HG03097 (cell line): ENCODE results near the gene TP53AIP1.

Experiments
- ATAC-seq: cut with Tn5 transposase; IDR thresholded peaks from one replicate; pipeline ENCODE4 v1.9.1; 2021; ENCODE audit not compliant: unreplicated experiment, low FRiP score

The TP53AIP1 gene

GRCh38 chr11:128946648-128947047 lies 4.0 kb upstream of the TP53AIP1 start:
- ATAC-seq, result no peak

GRCh38 chr11:128943428-128943976 lies 831 bp upstream of the TP53AIP1 start:
- ATAC-seq, result no peak

GRCh38 chr11:128942272-128942612 lies 429 bp downstream of the TP53AIP1 start:
- no peak for ATAC-seq

- ATAC-seq, result no peak
Measured at GRCh38 chr11:128941573-128942271, 949 bp downstream of the TP53AIP1 start.

- ATAC-seq, result no peak
Measured at GRCh38 chr11:128941110-128941509, 1.6 kb downstream of the TP53AIP1 start.

- ATAC-seq, result no peak
Measured at GRCh38 chr11:128940603-128941002, 2.1 kb downstream of the TP53AIP1 start.

- ATAC-seq, result no peak
Measured at GRCh38 chr11:128940156-128940555, 2.5 kb downstream of the TP53AIP1 start.

- ATAC-seq, result no peak
Measured at GRCh38 chr11:128939591-128939990, 3.1 kb downstream of the TP53AIP1 start.

GRCh38 chr11:128938156-128938885 lies 4.3 kb downstream of the TP53AIP1 start:
- ATAC-seq, result no peak

- no peak for ATAC-seq
Measured at GRCh38 chr11:128937480-128937879, 5.2 kb downstream of the TP53AIP1 start.

GRCh38 chr11:128936606-128937251 lies 5.9 kb downstream of the TP53AIP1 start:
- ATAC-seq, result no peak

- no peak for ATAC-seq
Measured at GRCh38 chr11:128934926-128935325, 7.7 kb downstream of the TP53AIP1 start.

GRCh38 chr11:128934351-128934750 lies 8.3 kb downstream of the TP53AIP1 start:
- ATAC-seq, result no peak

- ATAC-seq, result no peak
Measured at GRCh38 chr11:128933481-128934178, 9.0 kb downstream of the TP53AIP1 start.

GRCh38 chr11:128931668-128932067 lies 11.0 kb downstream of the TP53AIP1 start:
- no peak for ATAC-seq

- ATAC-seq, result no peak
Measured at GRCh38 chr11:128931066-128931465, 11.6 kb downstream of the TP53AIP1 start.

GRCh38 chr11:128929991-128930390 lies 12.7 kb downstream of the TP53AIP1 start:
- ATAC-seq, result no peak

GRCh38 chr11:128929468-128929867 lies 13.2 kb downstream of the TP53AIP1 start:
- ATAC-seq, result no peak

GRCh38 chr11:128928400-128928799 lies 14.3 kb downstream of the TP53AIP1 start:
- peak; percentile 96 for ATAC-seq

GRCh38 chr11:128927683-128928336 lies 14.9 kb downstream of the TP53AIP1 start:
- ATAC-seq, result no peak
